GM18498 (cell line): ENCODE results near the gene ATRX.
"Not testable (repeated sequence)": the region's sequence is repeated elsewhere in the genome, so short reads cannot be mapped to it uniquely, and the experiment has no call there.

Experiments used
- ATAC-seq: cut with Tn5 transposase; IDR thresholded peaks from one replicate; pipeline ENCODE4 v1.9.1; 2021; ENCODE audit warnings: mild to moderate bottlenecking, moderate library complexity; ENCODE audit not compliant: unreplicated experiment

ATRX gene

DNA sequence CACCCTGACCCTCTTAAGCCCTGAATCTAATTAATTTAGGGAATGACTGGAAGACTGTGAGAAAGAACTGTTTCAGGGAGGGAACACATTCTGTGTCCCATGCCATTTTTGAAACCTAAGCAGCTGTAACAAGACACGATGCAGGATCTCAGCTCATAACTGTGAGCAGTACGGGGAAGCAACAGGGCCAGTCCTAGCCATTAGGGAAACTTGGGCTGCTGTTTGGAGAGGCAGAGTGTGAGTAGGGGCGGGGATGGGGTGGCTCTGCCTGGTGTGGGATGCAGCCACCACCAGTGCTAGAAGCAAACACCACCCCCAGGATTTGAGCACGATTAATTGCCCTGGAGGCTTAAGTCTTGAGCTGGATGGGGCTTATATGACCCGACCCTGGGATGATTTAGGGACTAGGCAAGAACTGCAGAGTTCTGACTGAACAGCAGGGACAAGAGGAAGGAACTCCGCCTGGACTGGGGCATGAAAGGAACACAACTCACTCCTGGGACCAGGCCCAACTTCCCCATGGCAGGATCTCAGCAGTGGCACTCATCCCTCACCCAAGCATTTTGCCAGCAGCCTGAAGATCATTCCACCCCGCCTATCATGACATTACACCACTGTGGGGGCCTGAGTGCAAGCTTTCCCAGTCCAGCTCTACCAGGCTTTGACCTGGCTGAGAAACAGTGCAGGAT, 43.1 kb downstream of the ATRX start:
- no peak for ATAC-seq

DNA sequence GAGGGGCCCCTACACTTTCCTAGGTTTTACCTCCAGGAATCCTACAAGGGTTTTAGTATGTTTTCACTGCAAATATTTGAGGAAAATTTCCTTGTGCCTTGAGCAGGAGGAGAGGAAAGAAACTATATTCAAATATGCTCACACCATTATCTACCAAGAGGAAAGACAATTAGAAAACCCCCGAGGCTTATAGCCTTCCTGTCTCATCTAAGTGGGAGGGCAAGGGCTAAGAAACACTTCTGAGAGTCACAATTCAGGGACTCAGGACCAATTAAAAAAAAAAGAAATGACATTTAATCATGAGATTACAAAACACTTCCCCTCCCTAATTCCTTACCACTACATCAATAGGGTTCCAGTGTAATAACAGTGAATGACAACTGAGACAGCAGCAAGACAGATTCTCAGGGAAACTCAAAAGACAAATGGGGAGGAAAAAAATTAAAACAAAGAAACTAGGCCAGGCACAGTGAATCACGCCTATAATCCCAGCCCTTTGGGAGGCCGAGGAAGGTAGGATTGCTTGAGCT, 45.6 kb downstream of the ATRX start:
- ATAC-seq, result no peak

DNA sequence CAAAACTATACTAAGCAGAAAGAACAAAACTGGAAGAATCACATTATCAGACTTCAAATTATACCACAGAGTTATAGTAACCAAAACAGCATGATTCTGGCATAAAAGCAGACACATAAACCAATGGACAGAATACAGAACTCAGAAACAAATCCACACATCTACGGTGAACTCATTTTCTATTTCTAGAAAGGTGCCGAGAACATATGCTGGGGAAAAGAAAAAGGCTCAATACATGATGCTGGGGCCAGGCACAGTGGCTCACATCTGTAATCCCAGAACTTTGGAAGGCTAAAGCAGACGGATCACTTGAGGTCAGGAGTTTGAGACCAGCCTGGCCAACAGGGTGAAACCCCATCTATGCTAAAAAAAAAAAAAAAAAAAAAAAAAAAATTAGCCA, 52.7 kb downstream of the ATRX start:
- no peak for ATAC-seq

DNA sequence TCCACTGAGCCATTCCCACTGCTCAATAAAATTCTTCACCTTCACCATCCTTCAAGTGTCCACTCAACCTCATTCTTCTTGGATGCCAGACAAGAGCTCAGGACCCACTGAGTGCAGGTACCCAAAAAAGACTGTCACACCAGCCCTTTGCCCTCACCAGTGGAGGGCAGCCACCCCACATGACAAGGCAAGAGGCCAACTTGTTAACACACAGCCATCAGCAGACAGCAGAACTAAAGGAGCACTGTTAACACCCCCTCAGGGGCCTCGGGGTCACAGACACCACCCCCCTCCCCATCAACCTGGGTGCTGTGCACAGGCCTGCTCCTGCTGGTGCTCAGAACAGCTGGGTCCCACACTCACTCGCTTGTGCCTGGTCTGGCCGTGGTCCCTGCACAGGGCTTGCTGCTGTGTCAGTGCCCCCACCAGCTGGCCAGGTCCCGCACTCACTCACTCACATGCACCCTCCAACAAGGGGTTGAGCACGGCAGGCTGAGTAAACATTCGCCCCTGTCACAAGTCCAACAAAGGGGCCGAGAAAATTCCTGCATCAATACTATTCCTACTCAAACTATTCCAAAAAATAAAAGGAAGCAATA, 54.1 kb downstream of the ATRX start:
- no peak for ATAC-seq

DNA sequence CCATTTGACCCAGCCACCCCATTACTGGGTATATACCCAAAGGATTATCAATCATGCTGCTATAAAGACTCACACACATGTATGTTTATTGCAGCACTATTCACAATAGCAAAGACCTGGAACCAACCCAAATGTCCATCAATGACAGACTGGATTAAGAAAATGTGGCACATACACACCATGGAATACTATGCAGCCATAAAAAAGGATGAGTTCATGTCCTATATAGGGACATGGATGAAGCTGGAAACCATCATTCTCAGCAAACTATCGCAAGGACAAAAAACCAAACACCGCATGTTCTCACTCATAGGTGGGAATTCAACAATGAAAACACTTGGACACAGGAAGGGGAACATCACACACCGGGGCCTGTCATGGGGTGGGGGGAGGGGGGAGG, 59.9 kb downstream of the ATRX start:
- ATAC-seq, result not testable (repeated sequence)

DNA sequence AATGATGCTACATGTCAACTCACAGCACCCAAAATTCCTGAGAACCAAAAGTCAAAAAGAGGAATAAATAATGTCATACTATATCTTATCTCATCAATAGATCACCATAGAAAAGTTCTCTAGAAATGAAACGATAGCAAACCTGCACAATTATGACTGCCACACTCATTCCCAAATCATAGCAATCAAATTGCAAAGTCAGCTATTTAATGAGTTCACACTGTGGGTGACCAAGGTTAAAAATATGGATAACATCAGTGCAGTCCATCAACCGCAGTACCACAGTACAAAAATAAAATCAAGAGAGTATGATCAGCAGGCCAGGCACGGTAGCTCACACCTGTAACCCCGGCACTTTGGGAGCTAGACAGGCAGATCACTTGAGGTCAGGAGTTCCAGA, 62.3 kb downstream of the ATRX start:
- no peak for ATAC-seq

DNA sequence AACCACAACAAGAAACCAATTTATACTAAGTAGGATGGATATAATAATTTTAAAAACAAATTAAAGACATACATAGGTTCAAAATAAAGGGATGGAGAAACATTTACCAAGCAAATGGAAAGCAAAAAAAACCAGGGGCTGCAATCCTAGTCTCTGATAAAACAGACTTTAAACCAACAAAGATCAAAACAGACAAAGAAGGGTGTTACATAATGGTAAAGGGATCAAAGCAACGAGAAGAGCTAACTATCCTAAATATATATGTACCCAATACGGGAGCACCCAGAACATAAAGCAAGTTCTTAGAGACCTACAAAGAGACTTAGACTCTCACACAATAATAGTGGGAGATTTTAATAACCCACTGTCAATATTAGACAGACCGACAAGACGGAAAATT, 66.6 kb downstream of the ATRX start:
- no peak for ATAC-seq

DNA sequence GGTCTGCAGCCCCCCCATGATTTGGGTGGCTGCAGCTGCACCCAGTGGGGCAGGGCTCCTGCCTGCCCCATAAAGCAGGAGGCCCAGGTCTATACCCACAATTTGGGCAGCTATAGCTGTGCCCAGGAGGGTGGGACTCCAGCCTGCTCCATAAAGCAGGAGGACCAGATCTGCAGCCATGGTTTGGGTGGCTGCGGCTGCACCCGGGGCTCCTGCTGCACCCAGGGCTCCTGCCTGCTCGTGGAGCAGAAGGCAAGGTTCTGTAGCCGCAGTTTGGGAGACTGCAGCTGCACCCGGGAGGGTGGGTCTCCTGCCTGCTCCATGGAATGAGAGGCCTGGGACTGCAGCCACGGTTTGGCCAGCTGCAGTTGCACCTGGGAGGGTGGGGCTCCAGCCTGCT, 81.1 kb downstream of the ATRX start:
- no peak for ATAC-seq

DNA sequence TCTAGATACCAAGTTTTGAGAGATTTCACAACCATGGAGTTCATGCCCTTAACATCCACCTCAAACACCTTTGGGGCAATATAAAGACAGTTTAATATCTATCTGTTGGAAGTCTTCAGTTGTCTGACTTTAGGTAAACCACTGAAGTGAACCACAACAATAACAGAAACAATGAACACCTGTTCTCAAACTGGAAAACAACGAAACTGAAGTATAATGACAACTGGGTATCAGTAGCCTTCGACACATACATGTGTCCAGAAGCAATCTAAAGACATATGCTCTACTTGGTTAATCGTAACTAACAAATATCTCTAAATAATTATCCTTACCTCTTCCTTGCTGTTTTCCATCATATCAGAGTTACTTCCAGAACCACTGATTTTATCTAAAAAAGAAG, 87.8 kb downstream of the ATRX start:
- no peak for ATAC-seq

DNA sequence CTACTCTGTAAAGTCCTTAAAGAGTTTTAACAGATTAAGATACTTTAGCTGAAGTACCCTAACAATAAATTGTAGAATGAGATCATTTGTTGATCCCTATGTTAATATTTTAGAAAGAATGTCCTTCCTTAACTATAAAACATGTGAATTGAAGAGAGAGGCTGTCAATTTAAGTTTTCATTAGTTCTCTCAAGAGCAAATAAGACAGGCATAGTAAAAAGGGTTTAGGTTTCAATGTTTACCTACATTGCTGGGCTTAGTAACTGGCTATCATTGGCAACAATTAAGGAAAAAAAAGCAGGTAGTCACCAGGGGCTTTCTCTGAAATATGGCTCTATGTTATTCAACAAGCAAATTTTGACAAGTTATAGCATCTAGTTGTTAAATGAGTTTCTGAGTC, 91.5 kb downstream of the ATRX start:
- ATAC-seq, result no peak

DNA sequence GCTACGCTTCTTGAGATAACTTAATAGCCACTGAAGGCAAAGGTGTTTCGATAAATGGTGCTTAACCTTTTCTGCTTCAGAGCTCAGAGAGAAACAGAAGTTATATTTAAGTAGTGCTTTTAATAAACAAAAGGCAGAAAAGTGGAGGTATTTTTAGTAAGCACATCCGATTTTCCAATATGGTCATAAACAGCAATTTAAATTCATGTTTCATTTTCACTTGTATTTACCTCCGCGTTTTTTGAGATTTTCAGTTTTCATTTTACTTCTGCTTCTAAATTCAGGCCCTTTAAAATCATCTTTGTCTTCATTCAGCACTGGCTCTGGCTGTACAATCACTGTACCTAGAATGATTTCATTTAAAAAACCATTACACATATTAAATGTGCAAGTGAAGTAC, 92.4 kb downstream of the ATRX start:
- no peak for ATAC-seq

DNA sequence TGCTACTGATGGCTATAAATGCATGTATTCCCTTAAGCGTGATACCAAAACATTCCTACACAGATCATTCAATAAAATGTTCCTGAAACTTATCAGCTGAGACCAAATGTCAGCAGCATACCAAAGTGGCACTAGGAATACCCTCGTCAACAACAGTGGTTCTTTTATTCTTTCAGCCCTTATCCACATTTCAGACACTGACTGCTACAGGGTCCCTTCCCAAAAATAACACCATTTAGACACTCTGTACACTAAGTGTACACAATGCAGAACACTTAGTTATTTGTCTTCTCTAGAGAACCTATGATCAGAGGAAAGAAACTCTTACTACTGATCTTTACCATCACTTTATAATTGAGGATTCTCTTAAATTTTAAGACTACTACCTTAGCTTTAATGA, 94.1 kb downstream of the ATRX start:
- ATAC-seq, result no peak

DNA sequence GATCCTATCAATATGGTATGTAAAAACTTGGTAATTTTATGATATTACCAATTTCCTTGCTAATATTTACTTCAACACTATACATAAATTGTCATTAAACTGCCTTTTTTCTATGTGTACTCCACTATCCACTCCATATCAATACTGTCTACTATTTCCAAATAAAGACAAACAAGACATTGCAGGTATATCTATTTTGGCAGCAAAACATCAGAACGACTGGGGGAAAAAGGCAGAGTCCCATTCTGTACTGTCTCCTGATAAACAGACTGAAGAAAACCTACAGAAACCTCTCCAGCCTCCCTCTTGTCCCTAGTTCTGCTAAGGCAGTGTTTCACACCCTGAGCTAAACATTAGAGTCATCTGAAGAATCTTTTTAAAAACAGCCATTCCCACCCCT, 96.6 kb downstream of the ATRX start:
- no peak for ATAC-seq

DNA sequence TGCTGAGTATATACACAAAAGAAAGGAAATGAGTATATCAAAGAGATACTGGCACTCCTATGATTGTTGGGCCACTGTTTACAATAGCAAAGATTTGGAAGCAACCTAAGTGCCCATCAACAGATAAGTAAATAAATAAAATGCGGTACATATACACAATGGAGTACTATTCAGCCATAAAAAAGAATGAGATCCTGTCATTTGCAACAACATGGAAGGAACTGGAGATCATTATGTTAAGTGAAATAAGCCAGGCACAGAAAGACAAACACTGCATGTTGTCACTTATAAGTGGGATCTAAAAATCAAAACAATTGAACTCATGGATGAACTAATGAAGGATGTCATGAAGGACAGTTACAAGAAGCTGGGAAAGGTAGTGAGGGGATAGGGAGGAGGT, 100.3 kb downstream of the ATRX start:
- ATAC-seq, result not testable (repeated sequence)

DNA sequence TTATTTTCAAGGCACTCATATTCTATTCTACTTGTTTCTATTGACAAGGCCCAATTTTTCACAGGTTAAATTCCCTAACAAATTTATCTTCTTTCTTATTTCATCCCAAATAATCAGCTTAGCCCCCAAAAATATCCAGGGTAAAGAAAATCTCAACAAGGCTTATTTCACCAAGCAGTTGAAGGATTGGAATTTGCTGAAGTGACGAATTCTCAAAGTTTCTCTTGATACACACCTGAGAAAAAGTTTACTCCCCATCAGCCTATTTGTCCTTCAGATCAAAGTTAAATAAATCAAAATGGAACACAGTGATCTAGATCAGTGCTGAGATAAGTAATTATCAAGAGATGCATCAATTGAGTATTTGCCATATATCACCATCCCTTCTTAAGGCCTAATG, 106.9 kb downstream of the ATRX start:
- ATAC-seq, result no peak

DNA sequence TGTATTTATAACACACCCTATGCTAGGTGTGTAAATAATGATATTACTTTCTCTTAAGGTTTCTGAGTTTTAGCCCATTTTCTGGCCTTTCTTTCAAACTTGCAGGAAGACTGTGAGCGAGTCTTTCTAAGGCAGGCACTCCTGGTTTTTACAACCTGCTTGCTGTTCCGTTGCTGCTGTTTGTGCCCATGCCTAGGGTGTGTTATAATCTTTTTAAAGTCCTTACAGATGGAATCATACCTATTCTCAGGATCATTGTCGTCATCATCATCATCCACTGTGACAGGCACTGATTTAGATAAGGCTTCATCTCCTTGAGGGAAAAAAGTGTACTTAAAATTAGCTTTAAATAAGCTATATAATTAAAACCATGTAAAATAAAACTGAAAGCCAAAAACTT, 110.0 kb downstream of the ATRX start:
- no peak for ATAC-seq

DNA sequence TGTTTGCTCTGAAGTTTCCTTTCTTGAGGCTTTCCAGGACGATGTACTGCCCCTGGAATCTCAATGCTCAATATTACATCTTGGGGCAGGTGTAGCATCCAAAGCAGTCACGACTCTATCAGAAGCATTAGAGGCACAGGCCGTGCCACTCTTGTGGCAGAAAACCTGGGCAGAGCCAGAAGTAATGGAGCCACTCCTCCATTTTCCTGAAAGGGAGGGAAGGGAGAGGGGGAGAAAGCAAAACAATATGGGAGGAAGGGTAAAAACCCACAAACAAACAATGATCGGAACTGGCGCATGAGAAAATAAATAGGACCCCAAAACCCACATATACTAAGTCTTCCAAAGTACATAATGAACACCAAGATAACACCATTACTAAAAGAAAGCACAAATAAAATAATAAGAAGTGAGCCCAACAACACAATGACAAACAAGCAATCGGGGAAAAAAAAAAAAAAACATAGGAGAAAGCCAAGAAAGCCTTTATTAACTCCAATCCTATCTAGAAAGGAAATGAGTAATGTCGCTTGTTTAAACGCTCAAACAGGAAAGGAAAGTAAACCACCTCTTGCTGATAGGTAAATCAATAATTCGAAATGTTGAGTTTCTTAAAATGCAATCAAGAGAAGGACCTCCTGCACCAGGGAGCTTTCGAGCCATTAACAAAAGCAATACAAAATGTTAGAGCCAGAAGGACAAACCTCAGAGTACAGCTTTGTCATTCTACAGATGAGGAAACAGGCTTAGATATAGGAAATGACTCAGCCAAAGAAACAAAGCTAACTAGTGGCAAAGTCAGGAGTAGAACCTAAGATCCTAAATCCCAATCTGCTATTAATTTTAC, 117.4 kb downstream of the ATRX start:
- ATAC-seq, result no peak

DNA sequence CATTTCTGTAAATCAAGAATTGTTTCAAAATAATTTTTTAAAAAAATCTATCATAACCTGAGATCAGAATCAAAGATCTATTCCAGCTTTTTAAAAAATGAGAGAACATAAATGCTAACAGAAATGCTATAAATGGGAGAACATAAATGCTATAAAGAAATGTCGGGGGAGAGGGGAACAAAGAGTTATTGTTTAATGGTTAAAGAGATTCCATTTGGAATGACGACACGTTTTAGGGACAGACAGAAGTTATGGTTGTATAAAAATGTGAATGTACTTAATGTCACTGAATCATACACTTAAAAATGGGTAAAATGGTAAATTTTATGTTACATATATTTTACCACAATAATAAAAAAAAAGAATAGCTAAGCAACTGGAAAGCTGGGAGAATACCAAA, 127.1 kb downstream of the ATRX start:
- ATAC-seq, result no peak

DNA sequence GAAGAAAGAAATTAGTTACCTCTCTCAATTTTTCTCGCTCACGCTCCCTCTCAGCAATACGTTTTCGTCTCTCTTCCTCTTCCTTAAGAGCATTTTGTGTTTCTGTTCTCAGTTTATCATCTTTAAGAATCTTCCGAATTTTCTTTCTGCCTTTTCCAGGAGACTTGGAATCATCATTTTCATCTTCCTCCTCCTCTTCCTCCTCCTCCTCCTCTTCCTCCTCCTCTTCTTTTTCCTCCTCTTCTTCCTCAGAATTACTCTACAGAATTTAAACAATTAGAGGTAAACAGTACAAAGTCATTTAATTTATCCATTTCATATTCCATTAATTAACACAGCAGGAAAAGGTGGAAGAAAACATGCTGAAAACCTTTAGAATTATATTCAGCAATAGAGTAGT, 133.9 kb downstream of the ATRX start:
- ATAC-seq, result no peak

DNA sequence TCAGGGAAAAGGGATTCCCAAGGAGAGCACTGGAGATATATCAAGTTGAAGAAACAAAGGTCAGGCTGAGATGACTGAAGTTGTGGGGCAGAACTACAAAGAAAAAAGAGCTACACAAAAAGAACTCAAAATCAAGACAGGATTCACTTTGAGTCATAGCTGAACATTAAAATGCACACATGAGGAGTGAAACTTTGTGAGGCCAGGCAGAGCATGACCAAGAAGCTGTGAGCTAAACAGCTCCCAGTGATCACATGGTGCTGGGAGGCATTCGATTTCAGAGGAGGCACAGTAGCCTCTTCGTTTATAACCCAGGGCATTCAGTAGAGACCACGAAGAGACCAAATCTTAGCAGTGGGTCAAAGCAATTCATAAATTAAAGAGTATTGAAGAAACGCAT, 145.3 kb downstream of the ATRX start:
- peak; percentile 57 for ATAC-seq

DNA sequence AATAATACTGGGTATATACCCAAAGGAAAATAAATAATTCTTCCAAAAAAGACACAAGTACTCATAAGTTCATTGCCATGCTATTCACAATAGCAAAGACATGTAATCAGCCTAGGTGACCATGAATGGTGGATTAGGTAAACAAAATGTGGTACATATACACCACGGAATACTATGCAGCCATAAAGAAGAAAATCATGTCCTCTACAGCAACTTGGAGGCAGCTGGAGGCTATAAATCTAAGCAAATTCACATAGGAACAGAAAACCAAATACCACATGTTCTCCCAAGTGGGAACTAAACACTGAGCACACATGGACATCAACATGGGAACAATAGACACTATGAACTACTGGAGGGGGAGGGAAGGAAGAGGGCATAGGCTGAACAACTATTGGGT, 146.2 kb downstream of the ATRX start:
- ATAC-seq, result no peak

DNA sequence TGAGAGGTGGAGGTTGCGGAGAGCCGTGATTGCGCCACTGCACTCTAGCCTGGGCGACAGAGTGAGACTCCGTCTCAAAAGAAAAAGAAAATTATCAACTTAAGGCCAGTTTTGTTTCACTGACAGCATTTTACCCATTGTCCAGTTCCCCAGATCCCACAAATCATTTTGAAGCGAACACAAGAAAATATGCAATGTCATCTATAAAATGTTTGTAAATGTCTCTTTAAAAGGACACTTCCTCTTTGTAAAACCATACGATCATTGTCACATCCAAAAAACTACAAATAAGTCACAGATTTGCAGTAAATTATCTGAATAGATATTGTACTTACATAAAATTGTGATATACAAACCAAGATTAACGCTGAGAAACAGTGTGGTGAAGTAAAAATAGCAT, 147.6 kb downstream of the ATRX start:
- ATAC-seq, result no peak
